Kidney epithelial cell (primary cell): ENCODE results near the gene DTD2. TPM values are rescaled to one million over a fixed set of nuclear protein-coding genes. Genes with fewer than 3 reads are reported as not detected.
A peak's percentile ranks its signal among the peaks of the same experiment; 100 is the strongest.

ENCODE experiments used
- DNase-seq: peaks from one replicate; pipeline ENCODE4 v3.0.0-alpha.2; 2010; ENCODE audit warnings: low read depth
- H3K27me3 ChIP-seq: 2 replicates; pipeline ENCODE4 v1.6.0; 2011; ENCODE audit warnings: low read length; ENCODE audit not compliant: control insufficient read depth, insufficient read depth
- H3K36me3 ChIP-seq: 2 replicates; pipeline ENCODE4 v1.5.1; 2011; ENCODE audit warnings: low read length; ENCODE audit not compliant: control insufficient read depth, insufficient read depth
- H3K4me3 ChIP-seq: 2 replicates; pipeline ENCODE4 v1.5.1; 2011; ENCODE audit warnings: low read depth, mild to moderate bottlenecking, control low read depth, low read length
- CTCF ChIP-seq: IDR thresholded peaks from 2 replicates; pipeline ENCODE4 v1.5.1; 2011; ENCODE audit warnings: mild to moderate bottlenecking, moderate library complexity, low read length, control low read depth, inconsistent platforms; ENCODE audit not compliant: insufficient read depth, poor library complexity, severe bottlenecking
- total RNA-seq: library from RNA; depleted of rRNA; stranded (reverse); fragments of >200 nt; gene quantifications from 2 replicates; pipeline ENCODE4 v1.2.3, GENCODE V29; 2015

Gene DTD2
- total RNA-seq, 1 donor from 2014 or later = 30.0 TPM

GRCh38 chr14:31449971-31450610 is 7.2 kb downstream of the DTD2 start:
- H3K4me3 ChIP-seq = no peak overlapping the region
- H3K27me3 ChIP-seq = no peaks in the 10 kb centered on the region
- TF ChIP-seq CTCF = peak; percentile 50
- DNase-seq = no peak
- no peaks in the 10 kb centered on the region for H3K36me3 ChIP-seq

GRCh38 chr14:31449136-31449535 is 8.2 kb downstream of the DTD2 start:
- TF ChIP-seq CTCF = no peak
- DNase-seq = no peak
- no peak overlapping the region for H3K4me3 ChIP-seq
- H3K27me3 ChIP-seq = no peaks in the 10 kb centered on the region
- no peaks in the 10 kb centered on the region for H3K36me3 ChIP-seq

- no peak for DNase-seq
- Histone ChIP-seq H3K4me3 (no peak overlapping the region), H3K36me3 (no peaks in the 10 kb centered on the region), H3K27me3 (no peaks in the 10 kb centered on the region)
- TF ChIP-seq CTCF = no peak
These were observed 11.6 kb downstream of the DTD2 start for GRCh38 chr14:31445703-31446102.

- TF ChIP-seq CTCF = no peak
- H3K4me3 ChIP-seq = no peak overlapping the region
- no peaks in the 10 kb centered on the region for H3K27me3 ChIP-seq
- H3K36me3 ChIP-seq = no peaks in the 10 kb centered on the region
- no peak for DNase-seq
These were observed 15.0 kb downstream of the DTD2 start for GRCh38 chr14:31442284-31442683.

- Histone ChIP-seq H3K36me3 (no peaks in the 10 kb centered on the region), H3K4me3 (no peak overlapping the region), H3K27me3 (no peaks in the 10 kb centered on the region)
- DNase-seq = no peak
- no peak for TF ChIP-seq CTCF
These were observed 15.8 kb downstream of the DTD2 start for GRCh38 chr14:31441273-31442111.

- TF ChIP-seq CTCF = no peak
- H3K36me3 ChIP-seq = no peaks in the 10 kb centered on the region
- H3K4me3 ChIP-seq = no peak overlapping the region
- no peaks in the 10 kb centered on the region for H3K27me3 ChIP-seq
- no peak for DNase-seq
These were observed 17.0 kb downstream of the DTD2 start for GRCh38 chr14:31440280-31440679.
